Endodermal cell (in vitro differentiated cells): ENCODE data around the gene EDEM3. TPM values are rescaled to one million over a fixed set of nuclear protein-coding genes. Genes with fewer than 3 reads are reported as not detected.
A peak's percentile ranks its signal among the peaks of the same experiment; 100 is the strongest.

Source experiments
- DNase-seq: peaks from one replicate; pipeline ENCODE4 v3.0.0-alpha.2; 2017
- H3K27ac ChIP-seq: 2 replicates; pipeline ENCODE4 v1.5.1; 2013; ENCODE audit warnings: mild to moderate bottlenecking, low read depth, low read length, moderate library complexity
- H3K27me3 ChIP-seq: 2 replicates; pipeline ENCODE4 v1.6.1; 2013; ENCODE audit warnings: mild to moderate bottlenecking, low read length, moderate library complexity; ENCODE audit not compliant: insufficient read depth, control insufficient read depth, poor library complexity, severe bottlenecking
- H3K36me3 ChIP-seq: 2 replicates; pipeline ENCODE4 v1.7.0; 2013; ENCODE audit warnings: mild to moderate bottlenecking, low read length, moderate library complexity; ENCODE audit not compliant: control insufficient read depth, insufficient read depth
- H3K4me1 ChIP-seq: one replicate; pipeline ENCODE4 v1.7.0; 2013; ENCODE audit warnings: low read length; ENCODE audit not compliant: control insufficient read depth, insufficient read depth
- H3K4me3 ChIP-seq: 2 replicates; pipeline ENCODE4 v1.5.1; 2013; ENCODE audit warnings: mild to moderate bottlenecking, low read length, moderate library complexity
- H3K9ac ChIP-seq: 2 replicates; pipeline ENCODE4 v1.6.1; 2013; ENCODE audit warnings: mild to moderate bottlenecking, low read length, moderate library complexity; ENCODE audit not compliant: poor library complexity, severe bottlenecking; ENCODE audit errors: extremely low read depth
- H3K9me3 ChIP-seq: 2 replicates; pipeline ENCODE4 v1.6.1; 2013; ENCODE audit warnings: mild to moderate bottlenecking, low read length, moderate library complexity; ENCODE audit not compliant: control insufficient read depth
- H3K27ac Mint-ChIP-seq: 2 replicates; pipeline ENCODE4 v1.8.0; 2020; ENCODE audit warnings: mixed read lengths
- H3K27me3 Mint-ChIP-seq: 2 replicates; pipeline ENCODE4 v1.8.0; 2021; ENCODE audit warnings: mild to moderate bottlenecking, mixed read lengths; ENCODE audit not compliant: insufficient read depth
- H3K36me3 Mint-ChIP-seq: 2 replicates; pipeline ENCODE4 v1.8.0; 2020; ENCODE audit warnings: low read depth, mixed read lengths
- H3K4me1 Mint-ChIP-seq: 2 replicates; pipeline ENCODE4 v1.8.0; 2020; ENCODE audit warnings: mixed read lengths
- H3K4me3 Mint-ChIP-seq: 2 replicates; pipeline ENCODE4 v1.8.0; 2020; ENCODE audit warnings: mild to moderate bottlenecking, moderate library complexity, mixed read lengths
- H3K9me3 Mint-ChIP-seq: 2 replicates; pipeline ENCODE4 v1.8.0; 2020; ENCODE audit warnings: mild to moderate bottlenecking, mixed read lengths
- CTCF ChIP-seq: fragments of 200-600 bp; sonication (generic); conservative IDR thresholded peaks from 2 replicates; pipeline ENCODE4 v1.5.0; 2021; ENCODE audit warnings: antibody characterized with exemption, mild to moderate bottlenecking
- WGBS, 2 experiments: methylation state at CpG; one replicate each; pipeline versions ENCODE4 v1.1.5 to v1.1.7; 2013; ENCODE audit warnings: missing lambda C conversion rate in 2 of 2, mixed read lengths in 1 of 2; ENCODE audit not compliant: insufficient coverage in 1 of 2, insufficient read length in 1 of 2; 5-methylcytosine and 5-hydroxymethylcytosine counted together
- long read RNA-seq, 4 experiments: library from polyadenylated mRNA in 2 of 4; library from RNA in 1 of 4; library from capped mRNA in 1 of 4; stranded (forward) in 3 of 4; unstranded in 1 of 4; transcript quantifications; one replicate each; pipeline ENCODE4 v2.0.0, GENCODE V29; 2020 to 2021; ENCODE audit warnings: inconsistent platforms in 1 of 4
- polyA plus RNA-seq, 2 experiments: library from polyadenylated mRNA; stranded (reverse); fragments of 50-300 nt; gene quantifications; one replicate each; pipeline ENCODE4 v1.2.3, GENCODE V29; 2013
- total RNA-seq, 2 donors: library from RNA; stranded (reverse); fragmentation: NEBNext Ultra II Directional in 1 of 2; extraction: Animal tissue kit (Norgen Biotek cat#: 25700) in 1 of 2; gene quantifications; 2 replicates in 1 of 2; 3 replicates in 1 of 2; pipeline ENCODE4 v1.2.1, GENCODE V29; 2021

The EDEM3 gene
- total RNA-seq, result 10 to 100 TPM; 17.0 to 22.0 TPM
- 13.1 TPM for polyA plus RNA-seq (2013, experiment 1 of 2)
- polyA plus RNA-seq (2013, experiment 2 of 2), result 12.6 TPM
- long read RNA-seq, experiment 1, partial matches to known transcripts, result 5 of 5 reads
- long read RNA-seq, experiment 1, other reads (novel, unspliced or antisense), result 0 of 5 reads
- long read RNA-seq, experiment 2, full-length matches to known transcripts, result 14 of 32 reads
- long read RNA-seq, experiment 2, partial matches to known transcripts, result 10 of 32 reads
- long read RNA-seq, experiment 2, other reads (novel, unspliced or antisense), result 8 of 32 reads
- long read RNA-seq, experiment 3, full-length matches to known transcripts, result 35 of 93 reads
- long read RNA-seq, experiment 3, partial matches to known transcripts, result 22 of 93 reads
- long read RNA-seq, experiment 3, other reads (novel, unspliced or antisense), result 36 of 93 reads
- long read RNA-seq, experiment 4, partial matches to known transcripts, result 0 of 4 reads
- long read RNA-seq, experiment 4, other reads (novel, unspliced or antisense), result 4 of 4 reads

GRCh38 chr1:184754476-184755225, at the start of gene EDEM3:
TSS of gene EDEM3 (minus strand) at chr1:184754858. CDS start at chr1:184754646, 212 bp downstream.
- H3K27ac ChIP-seq, result peak within 1 kb of the TSS; percentile 62
- peak within 1 kb of the TSS; percentile 94 for H3K4me3 ChIP-seq
- TF ChIP-seq CTCF, result no peak
- no peaks in the 10 kb centered on the region for H3K9me3 ChIP-seq
- DNase-seq, result peak; percentile 99
- H3K27me3 ChIP-seq, result peaks cover 21% of the 10 kb centered on the region
- H3K9ac ChIP-seq, result peak within 1 kb of the TSS; percentile 45
- WGBS, 2 experiments, result 0% methylated on average over 17 to 76 of the region's 76 CpGs
- peak within 1 kb of the TSS; percentile 90 for H3K4me3 Mint-ChIP-seq
- no peaks in the 10 kb centered on the region for H3K9me3 Mint-ChIP-seq
- no peaks in the 10 kb centered on the region for H3K36me3 ChIP-seq
- peak within 1 kb of the TSS; percentile 87 for H3K27ac Mint-ChIP-seq
- H3K27me3 Mint-ChIP-seq, result peaks cover 20% of the 10 kb centered on the region
- H3K4me1 Mint-ChIP-seq, result peaks cover 11% of the 10 kb centered on the region
- H3K36me3 Mint-ChIP-seq, result no peaks in the 10 kb centered on the region
- no peaks in the 10 kb centered on the region for H3K4me1 ChIP-seq

- H3K9ac ChIP-seq, result no peak overlapping the region
- peaks cover 12% of the 10 kb centered on the region for H3K27me3 ChIP-seq
- Mint-ChIP-seq H3K4me3 (no peak overlapping the region), H3K9me3 (no peaks in the 10 kb centered on the region), H3K36me3 (no peaks in the 10 kb centered on the region), H3K27me3 (peaks cover 1% of the 10 kb centered on the region), H3K27ac (no peak overlapping the region), H3K4me1 (peaks cover 5% of the 10 kb centered on the region)
- H3K4me1 ChIP-seq, result peaks cover 4% of the 10 kb centered on the region
- WGBS, 2 experiments, result 92 to 94% methylated on average over 2 to 3 of the region's 3 CpGs
- TF ChIP-seq CTCF, result no peak
- H3K9me3 ChIP-seq, result no peaks in the 10 kb centered on the region
- no peak overlapping the region for H3K27ac ChIP-seq
- no peak for DNase-seq
- H3K4me3 ChIP-seq, result no peak overlapping the region
- no peaks in the 10 kb centered on the region for H3K36me3 ChIP-seq
These were observed 49.6 kb upstream of the EDEM3 start for GRCh38 chr1:184804220-184804619.

- no peak overlapping the region for H3K27ac ChIP-seq
- H3K36me3 Mint-ChIP-seq, result no peaks in the 10 kb centered on the region
- peaks cover 3% of the 10 kb centered on the region for H3K27me3 Mint-ChIP-seq
- no peak for DNase-seq
- H3K4me1 ChIP-seq, result peaks cover 4% of the 10 kb centered on the region
- no peak overlapping the region for H3K27ac Mint-ChIP-seq
- no peak for TF ChIP-seq CTCF
- H3K36me3 ChIP-seq, result no peaks in the 10 kb centered on the region
- H3K9me3 Mint-ChIP-seq, result no peaks in the 10 kb centered on the region
- no peak overlapping the region for H3K9ac ChIP-seq
- H3K9me3 ChIP-seq, result no peaks in the 10 kb centered on the region
- no peak overlapping the region for H3K4me3 ChIP-seq
- WGBS, 2 experiments, result 89 to 100% methylated on average over 1 of the region's 1 CpG
- H3K4me3 Mint-ChIP-seq, result no peak overlapping the region
- peaks cover 18% of the 10 kb centered on the region for H3K27me3 ChIP-seq
- H3K4me1 Mint-ChIP-seq, result peaks cover 5% of the 10 kb centered on the region
These were observed 48.5 kb upstream of the EDEM3 start for GRCh38 chr1:184803180-184803492.
